Subcutaneous abdominal adipose tissue (tissue), 5 donors: ENCODE data around the gene HAP1.
"Not testable (repeated sequence)": the region's sequence is repeated elsewhere in the genome, so short reads cannot be mapped to it uniquely, and the experiment has no call there.

Experiments
- H3K27ac ChIP-seq: one replicate; pipeline ENCODE4 v1.7.0; 2013; ENCODE audit warnings: low read depth, mild to moderate bottlenecking, inconsistent platforms, low read length, moderate library complexity
- H3K27me3 ChIP-seq, 5 donors: one replicate each; pipeline ENCODE4 v1.7.0; 2013; ENCODE audit warnings: low read length in 5 of 5, inconsistent platforms in 1 of 5; ENCODE audit not compliant: control insufficient read depth in 5 of 5, insufficient read depth in 4 of 5
- H3K36me3 ChIP-seq, 5 donors: one replicate each; pipeline ENCODE4 v1.7.0; 2013; ENCODE audit warnings: low read length in 5 of 5; ENCODE audit not compliant: control insufficient read depth in 5 of 5, insufficient read depth in 5 of 5
- H3K4me1 ChIP-seq, 5 donors: one replicate each; pipeline ENCODE4 v1.7.0; 2013; ENCODE audit warnings: low read length in 5 of 5, mild to moderate bottlenecking in 3 of 5, moderate library complexity in 1 of 5; ENCODE audit not compliant: control insufficient read depth in 5 of 5, insufficient read depth in 5 of 5
- H3K4me3 ChIP-seq, 5 donors: one replicate each; pipeline ENCODE4 v1.7.0; 2013; ENCODE audit warnings: low read length in 5 of 5, low read depth in 1 of 5
- H3K9ac ChIP-seq, 5 donors: one replicate each; pipeline ENCODE4 v1.7.0; 2013; ENCODE audit warnings: low read length in 5 of 5, mild to moderate bottlenecking in 4 of 5, moderate library complexity in 3 of 5
- H3K9me3 ChIP-seq, 5 donors: one replicate each; pipeline ENCODE4 v1.7.0; 2013; ENCODE audit warnings: low read length in 5 of 5; ENCODE audit not compliant: control insufficient read depth in 5 of 5
- donor health status: healthy.
- donor health status: healthy.
- donor health status: healthy.
- donor health status: healthy.
- donor health status: healthy.

Gene HAP1

DNA sequence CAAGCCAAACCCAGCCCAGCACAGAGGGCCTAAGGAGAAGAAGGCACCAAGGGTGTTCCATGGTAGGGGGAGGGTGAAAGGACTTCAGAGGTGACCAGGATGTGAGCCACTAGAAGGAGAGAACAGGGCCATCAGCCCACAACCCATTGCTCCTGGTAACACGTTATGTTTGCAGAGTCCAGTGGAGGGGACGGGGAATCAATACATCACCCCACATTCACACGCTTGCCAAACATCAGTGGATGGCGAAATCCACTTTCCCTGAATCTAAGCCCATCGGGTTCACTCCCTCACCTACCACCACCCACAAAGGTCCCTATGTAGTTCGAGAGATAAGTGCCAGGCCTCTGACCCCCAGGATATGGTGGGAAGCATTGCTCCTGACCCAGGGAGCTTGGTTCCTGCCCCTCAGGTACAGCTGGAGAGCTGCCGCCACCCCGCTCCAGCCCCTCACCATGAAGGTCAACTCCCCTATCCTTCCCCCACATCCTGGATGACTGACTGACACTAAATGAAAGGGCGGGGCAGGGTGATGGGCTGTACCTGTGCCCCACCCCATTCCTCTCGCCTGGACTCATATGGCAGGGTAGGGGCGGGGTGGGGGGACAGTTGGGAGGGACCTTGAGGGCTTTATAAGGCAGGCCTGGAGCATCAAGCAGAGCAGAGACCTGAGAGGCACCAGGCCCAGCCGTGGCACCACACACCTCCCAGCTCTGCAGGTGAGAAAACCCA lies 22.6 kb downstream of the HAP1 start, which contains the start of gene GAST:
Gene GAST (plus strand): TSS at position 663 of the 732 bp plus-strand sequence. CDS start 3,106 bp downstream, outside the sequence.
- Histone ChIP-seq H3K9me3 (no peaks in the 10 kb centered on the region), H3K27ac (no peak within 1 kb of the TSS), H3K4me3 (no peak within 1 kb of the TSS), H3K9ac (no peak within 1 kb of the TSS), H3K27me3 (peaks cover 0 to 5% (median 3%) of the 10 kb centered on the region in 5 donors), H3K4me1 (peaks cover 0 to 5% (median 0%) of the 10 kb centered on the region in 5 donors), H3K36me3 (no peaks in the 10 kb centered on the region)

DNA sequence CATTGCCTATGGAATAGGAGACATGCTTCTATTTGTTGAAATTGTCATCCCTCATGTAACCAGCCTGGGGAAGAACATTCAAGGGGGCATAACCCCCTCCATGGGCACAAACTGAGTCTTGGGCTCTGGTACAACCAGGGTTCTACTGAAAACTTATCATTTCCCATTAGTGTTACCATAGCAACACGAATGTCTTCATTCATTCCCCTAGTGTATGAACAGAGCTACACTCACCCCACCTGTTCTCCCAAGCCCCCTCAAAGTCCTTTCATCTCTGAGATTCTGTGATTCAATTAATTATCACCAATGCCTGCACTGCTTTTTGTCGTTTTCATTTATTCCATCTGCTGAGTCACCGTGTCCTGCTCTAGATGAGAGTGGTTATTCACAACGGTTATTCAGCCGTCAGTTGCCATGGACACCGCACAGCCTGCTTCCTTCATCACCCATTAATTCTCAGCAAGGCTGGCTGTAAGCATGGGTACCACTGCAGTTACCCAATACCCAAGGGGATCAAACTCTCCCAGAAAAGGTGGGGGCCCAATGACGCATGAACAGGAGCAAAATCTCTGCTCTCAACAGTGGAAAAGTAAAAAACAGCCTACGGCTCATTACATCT lies 23.9 kb downstream of the HAP1 start:
- H3K27me3 ChIP-seq: peaks cover 0 to 5% (median 3%) of the 10 kb centered on the region in 5 donors
- H3K36me3 ChIP-seq: no peaks in the 10 kb centered on the region
- no peak overlapping the region for H3K4me3 ChIP-seq
- H3K9me3 ChIP-seq: no peaks in the 10 kb centered on the region
- H3K9ac ChIP-seq: no peak overlapping the region
- no peak overlapping the region for H3K27ac ChIP-seq
- no peaks in the 10 kb centered on the region for H3K4me1 ChIP-seq

DNA sequence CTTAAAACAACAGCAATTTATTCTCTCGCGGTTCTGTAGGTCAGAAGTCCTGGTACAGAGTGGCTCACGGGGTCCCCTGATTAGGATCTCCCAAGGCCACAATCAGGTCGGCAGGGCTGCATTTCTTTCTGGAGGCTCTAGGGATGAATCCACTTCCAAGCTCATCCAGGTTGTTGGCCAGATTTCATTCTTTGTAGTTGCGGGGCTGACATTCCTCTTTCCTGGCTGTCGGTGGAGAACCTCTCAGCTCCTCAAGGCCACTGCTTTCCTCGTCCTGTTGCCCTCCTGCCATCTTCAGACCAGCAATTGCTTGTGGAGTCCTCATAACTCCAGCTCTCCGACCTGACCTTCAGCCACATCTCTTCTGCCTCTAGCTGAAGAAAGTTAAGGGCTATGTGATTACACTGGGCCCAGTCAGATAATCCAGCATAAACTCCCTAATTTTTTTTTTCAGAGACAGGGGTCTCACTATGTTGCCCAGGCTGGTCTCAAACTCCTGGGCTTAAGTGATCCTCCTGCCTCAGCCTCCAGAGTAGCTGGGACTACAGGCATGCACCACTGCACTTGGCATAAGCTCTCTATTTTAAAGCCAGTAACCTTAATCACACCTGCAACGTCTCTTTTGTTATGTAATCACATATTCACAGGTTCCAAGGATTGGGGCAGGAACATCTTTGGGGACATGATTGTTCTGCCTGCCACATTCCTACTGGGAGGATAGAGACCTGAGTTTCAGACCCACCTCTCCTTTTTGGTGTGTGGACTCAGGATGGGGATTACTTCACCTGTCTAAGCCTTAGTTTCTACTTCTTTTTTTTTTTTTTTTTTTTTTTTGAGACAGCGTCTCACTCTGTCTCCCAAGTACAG lies 26.4 kb downstream of the HAP1 start:
- Histone ChIP-seq H3K9me3 (no peaks in the 10 kb centered on the region), H3K4me1 (no peaks in the 10 kb centered on the region), H3K4me3 (no peak overlapping the region), H3K27ac (no peak overlapping the region), H3K9ac (no peak overlapping the region), H3K27me3 (peaks cover 0 to 5% (median 3%) of the 10 kb centered on the region in 5 donors), H3K36me3 (no peaks in the 10 kb centered on the region)

DNA sequence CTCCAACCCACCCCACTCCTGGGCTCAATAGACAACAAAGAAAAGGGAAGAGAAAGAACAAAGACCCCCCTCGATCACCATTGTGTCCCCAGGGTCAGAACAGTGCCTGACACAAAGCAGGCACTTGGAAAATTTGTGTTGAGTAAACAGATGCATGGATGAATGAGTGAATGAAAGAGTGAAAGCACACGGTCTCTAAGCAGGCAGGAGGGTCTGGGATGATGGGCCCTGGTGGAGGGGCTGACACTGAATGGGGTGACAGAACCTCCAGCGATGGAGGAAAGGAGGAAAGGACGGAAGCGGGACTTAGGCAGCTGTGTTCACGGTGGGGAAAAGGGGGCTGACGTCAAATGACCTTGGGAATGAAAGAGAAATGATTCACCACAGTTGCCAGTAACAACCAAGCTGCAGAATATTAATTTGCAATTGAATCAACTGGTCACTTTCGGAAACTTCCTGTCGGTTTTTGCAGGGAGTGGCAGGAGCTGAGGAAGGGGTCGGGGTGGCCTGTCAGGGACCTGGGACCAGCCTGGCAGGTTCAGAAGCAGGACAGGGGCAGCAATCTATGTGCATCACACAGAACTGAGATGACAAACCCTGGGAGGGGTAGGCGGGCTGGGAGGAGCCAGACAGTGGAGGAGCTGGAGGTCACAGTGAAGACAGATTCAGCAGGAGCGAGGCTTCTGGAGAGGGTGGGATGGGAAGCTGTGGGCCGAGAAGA lies 29.0 kb downstream of the HAP1 start:
- H3K27ac ChIP-seq: no peak overlapping the region
- no peaks in the 10 kb centered on the region for H3K36me3 ChIP-seq
- H3K27me3 ChIP-seq: no peaks in the 10 kb centered on the region
- no peak overlapping the region for H3K9ac ChIP-seq
- no peak overlapping the region for H3K4me3 ChIP-seq
- H3K9me3 ChIP-seq: no peaks in the 10 kb centered on the region
- H3K4me1 ChIP-seq: no peaks in the 10 kb centered on the region

DNA sequence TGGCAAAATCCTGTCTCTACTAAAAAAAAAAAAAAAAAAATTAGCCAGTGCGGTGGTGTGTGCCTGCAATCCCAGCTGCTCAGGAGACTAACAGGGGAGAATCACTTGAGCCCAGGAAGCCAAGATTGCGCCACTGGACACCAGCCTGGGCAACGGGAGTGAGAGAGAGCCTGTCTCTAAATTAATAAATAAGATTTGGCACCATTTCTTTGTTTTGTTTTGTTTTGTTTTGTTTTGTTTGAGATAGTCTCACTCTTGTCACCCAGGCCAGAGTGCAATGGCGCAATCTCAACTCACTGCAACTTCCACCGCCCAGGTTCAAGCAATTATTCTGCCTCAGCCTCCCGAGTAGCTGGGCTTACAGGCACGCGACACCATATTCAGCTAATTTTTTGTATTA lies 31.7 kb downstream of the HAP1 start:
- no peaks in the 10 kb centered on the region for H3K27me3 ChIP-seq

DNA sequence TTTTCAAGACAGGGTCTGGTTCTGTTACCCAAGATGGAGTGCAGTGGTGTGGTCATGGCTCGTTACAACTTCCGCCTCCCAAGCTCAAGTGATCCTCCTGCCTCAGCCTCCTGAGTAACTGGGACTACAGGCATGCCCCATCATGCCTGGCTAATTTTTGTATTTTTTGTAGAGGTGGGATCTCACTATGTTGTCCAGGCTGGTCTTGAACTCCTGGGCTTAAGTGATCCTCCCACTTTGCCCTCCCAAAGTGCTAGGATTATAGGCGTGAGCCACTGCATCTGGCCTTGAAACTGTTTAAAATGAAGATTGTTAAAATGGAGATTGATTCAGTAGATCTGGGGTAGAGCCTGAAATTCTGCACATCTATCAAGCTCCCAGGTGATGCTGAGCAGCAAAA lies 33.6 kb downstream of the HAP1 start:
- H3K27ac ChIP-seq, H3K27me3 ChIP-seq, H3K36me3 ChIP-seq, H3K4me3 ChIP-seq, H3K9ac ChIP-seq, H3K9me3 ChIP-seq: not testable (repeated sequence)
- H3K4me1 ChIP-seq: peaks cover 8 to 20% (median 19%) of the 10 kb centered on the region in 5 donors

More for the DNA sequence above, 31.7 kb downstream of the HAP1 start:
- no peak overlapping the region for H3K9ac ChIP-seq
- no peaks in the 10 kb centered on the region for H3K9me3 ChIP-seq
- no peak overlapping the region for H3K27ac ChIP-seq
- no peak overlapping the region for H3K4me3 ChIP-seq
- peaks cover 0 to 2% (median 0%) of the 10 kb centered on the region in 5 donors for H3K4me1 ChIP-seq
- H3K36me3 ChIP-seq: no peaks in the 10 kb centered on the region

DNA sequence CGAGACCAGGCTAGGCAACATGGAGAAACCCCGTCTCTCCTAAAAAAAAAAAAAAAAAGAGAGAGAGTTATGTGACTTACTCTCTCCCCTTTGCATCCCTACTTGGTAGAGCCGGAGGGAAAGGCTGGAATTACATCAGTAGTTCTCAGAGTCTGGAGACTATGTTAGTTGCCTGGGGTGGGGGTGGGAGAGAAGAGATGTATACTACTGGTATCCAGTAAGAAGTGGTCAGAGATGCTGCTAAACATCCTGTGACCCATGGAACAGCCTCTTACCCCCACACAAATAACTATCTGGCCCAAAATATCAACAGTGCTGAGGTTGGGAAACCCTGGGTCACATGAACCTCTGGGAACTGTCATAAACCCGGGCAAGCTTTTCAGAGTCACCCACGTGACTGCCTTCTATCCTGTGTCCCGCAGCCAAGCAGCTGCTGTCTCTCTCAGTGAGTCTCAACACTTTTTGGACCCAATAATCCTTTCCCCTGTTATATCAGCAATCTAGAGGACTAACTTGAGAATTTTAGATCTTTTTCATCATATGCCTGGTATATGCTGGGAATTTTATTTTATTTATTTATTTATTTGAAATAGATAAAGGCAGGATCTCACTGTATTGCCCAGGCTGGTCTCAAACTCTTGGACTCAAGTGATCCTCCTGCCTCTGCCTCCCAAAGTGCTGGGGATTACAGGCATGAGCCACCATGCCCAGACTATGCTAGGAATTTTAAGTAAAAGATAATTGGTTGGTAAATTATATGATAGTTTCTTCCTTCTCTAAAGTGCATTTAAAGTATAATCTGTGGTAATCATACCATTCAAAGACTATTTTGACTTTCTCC lies 37.1 kb downstream of the HAP1 start:
- Histone ChIP-seq H3K4me1 (peaks cover 8 to 23% (median 20%) of the 10 kb centered on the region in 5 donors), H3K27me3 (no peaks in the 10 kb centered on the region), H3K36me3 (peaks cover 8 to 31% (median 27%) of the 10 kb centered on the region in 5 donors), H3K9ac (peak overlapping the region in 1 of 5 donors; percentile 30), H3K27ac (peak overlapping the region; percentile 38), H3K9me3 (no peaks in the 10 kb centered on the region), H3K4me3 (peak overlapping the region in 1 of 5 donors; percentile 19)

DNA sequence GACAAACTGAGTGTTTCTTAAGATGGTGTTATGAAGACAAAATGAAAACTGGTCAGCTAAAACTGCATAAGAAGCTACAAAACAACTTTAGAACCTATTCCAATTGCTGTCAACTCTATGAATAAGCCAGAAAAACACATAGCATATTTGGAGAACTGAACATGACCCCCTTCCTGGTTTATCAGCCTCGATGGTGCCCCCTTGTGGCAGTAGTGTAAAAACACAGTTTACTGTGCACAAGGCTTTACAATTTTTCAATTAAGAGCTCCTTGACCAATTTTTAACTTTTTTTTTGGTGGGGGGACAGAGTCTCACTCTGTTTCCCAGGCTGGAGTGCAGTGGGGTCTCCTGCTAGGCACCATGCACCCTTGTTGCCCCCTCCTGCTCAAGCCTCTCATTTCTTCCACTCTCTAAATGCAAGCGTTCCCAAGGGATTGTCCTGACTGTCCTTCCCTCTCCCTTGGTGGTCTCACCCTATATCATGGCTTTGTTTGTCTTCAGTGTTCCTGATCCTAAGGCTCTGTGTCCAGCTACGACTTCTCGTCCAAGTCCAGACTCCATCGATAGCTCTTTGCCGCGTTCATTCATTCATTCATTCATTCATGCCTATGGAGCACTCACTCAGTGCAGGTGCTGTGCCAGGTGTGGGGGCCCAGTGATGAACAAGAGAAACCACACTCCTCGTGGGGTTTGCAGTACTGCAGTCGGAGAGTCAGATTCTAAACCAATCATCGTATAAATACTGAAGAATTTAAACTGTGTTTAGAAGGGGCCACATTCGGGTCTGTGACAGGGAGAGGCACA lies 38.3 kb downstream of the HAP1 start:
- H3K27ac ChIP-seq: no peak overlapping the region
- H3K36me3 ChIP-seq: peaks cover 16 to 43% (median 39%) of the 10 kb centered on the region in 5 donors
- no peak overlapping the region for H3K9ac ChIP-seq
- H3K9me3 ChIP-seq: no peaks in the 10 kb centered on the region
- H3K4me1 ChIP-seq: peaks cover 10 to 33% (median 30%) of the 10 kb centered on the region in 5 donors
- no peaks in the 10 kb centered on the region for H3K27me3 ChIP-seq
- H3K4me3 ChIP-seq: no peak overlapping the region
